GM12873 (cell line): ENCODE results near the gene NCKAP5.

Experiments used
- TF ChIP-seq, protein P1 (sequence below): IDR thresholded peaks from 2 replicates; pipeline ENCODE4 v1.5.1; 2012; ENCODE audit warnings: low read depth, mild to moderate bottlenecking, moderate library complexity, low read length, control low read depth; ENCODE audit not compliant: insufficient read depth; ENCODE audit errors: missing control alignments

Gene NCKAP5

DNA sequence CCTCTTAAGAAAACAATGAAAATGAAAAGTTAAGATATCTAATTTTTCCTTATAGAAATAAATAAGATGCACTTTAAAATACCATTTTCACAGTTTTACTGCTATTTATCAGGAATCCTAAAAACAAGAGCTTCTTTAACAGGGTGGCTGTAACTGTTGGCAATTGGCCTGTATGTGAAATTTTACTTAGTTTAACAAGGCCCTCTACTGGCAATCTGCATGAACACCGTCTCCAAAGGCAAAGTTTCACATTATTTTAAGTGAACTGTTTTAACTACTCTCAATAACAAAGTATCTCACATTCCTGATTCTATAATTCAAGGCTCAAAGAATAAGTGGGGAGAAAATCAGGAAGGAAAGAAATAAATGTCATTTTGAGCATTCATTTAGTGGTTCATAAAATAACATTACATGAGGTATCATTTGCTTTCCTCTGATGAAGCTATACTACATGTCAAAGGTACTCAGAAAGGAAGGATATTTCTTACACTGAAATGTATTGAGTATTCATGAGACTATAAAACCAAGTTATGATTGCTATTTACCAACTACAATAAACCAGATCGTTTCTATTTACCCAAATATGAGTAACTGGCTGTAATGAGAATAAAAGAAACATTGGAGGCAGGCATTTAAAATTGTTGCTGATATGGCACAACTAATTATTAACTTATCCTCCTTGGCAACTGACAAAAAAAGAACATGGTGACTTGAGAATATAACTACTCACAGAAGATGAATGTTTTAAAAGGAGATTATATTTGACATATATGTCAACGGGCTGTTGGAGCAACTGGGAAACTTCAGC lies 7.0 kb downstream of the NCKAP5 start:
- TF ChIP-seq, protein P1, sequence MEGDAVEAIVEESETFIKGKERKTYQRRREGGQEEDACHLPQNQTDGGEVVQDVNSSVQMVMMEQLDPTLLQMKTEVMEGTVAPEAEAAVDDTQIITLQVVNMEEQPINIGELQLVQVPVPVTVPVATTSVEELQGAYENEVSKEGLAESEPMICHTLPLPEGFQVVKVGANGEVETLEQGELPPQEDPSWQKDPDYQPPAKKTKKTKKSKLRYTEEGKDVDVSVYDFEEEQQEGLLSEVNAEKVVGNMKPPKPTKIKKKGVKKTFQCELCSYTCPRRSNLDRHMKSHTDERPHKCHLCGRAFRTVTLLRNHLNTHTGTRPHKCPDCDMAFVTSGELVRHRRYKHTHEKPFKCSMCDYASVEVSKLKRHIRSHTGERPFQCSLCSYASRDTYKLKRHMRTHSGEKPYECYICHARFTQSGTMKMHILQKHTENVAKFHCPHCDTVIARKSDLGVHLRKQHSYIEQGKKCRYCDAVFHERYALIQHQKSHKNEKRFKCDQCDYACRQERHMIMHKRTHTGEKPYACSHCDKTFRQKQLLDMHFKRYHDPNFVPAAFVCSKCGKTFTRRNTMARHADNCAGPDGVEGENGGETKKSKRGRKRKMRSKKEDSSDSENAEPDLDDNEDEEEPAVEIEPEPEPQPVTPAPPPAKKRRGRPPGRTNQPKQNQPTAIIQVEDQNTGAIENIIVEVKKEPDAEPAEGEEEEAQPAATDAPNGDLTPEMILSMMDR: peak; percentile 60

DNA sequence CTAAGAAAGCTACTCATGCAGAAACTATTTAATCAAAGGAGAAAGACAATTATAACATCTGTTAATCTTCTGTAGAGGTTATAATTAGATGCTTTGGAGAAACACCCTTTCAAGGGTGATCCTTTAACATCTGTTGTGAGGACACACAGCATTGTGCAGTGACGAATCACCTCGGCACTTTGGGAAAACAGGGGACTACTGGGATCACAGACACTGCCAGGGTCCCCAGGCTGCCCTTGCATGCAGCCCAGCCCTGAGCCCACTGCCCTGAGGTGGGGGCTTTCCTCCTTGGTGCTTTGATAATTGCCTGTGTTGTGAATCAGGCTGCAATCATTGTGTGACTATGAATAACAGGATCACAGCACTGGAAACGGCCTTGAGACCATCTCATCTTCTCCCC lies 10.6 kb downstream of the NCKAP5 start:
- TF ChIP-seq, protein P1: no peak

DNA sequence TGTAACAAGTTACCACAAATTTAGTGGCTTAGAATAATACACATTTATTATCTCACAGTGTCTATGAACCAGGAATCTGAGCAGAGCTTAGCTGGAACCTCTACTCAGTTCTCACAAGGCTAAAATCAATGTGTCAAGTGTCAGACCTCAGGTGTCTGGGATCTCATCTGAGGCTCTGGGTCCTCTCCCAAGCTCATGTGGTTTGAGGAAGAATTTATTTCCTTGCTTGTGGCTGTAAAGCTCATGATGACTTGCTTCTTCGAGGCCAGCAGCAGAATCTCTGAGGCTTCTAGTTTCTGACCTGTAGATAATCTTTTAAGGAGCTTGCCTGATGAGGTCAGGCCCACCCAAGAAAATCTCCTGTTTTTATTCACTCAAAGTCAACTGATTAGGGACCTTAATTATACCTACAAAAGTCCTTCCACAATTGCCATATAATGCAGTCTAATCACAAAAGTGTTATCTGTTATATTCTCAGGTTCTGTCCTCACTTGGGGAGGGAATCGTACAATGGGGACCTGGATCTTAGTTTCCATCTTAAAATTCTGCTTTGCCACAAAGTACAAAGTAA lies 14.3 kb downstream of the NCKAP5 start:
- TF ChIP-seq, protein P1: no peak

DNA sequence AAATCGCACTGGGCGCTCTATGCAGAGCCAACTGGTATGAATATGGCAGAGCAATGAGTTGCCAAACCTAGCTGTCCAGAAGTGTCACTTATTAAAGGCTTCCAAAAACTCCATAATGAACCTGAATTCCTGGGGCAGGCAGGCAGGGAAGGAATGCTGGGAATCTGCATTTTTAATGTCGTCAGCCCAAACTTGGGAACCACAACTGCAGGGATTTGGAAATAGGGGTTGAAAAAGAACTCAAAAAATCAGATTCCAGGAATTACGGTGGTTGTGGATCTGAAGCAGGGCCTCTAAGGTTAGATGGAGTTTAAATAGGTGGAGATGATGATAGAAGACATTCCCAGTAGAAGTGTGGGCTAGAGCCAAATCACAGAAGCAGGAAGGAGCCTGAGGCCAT lies 15.0 kb downstream of the NCKAP5 start:
- TF ChIP-seq, protein P1: no peak

DNA sequence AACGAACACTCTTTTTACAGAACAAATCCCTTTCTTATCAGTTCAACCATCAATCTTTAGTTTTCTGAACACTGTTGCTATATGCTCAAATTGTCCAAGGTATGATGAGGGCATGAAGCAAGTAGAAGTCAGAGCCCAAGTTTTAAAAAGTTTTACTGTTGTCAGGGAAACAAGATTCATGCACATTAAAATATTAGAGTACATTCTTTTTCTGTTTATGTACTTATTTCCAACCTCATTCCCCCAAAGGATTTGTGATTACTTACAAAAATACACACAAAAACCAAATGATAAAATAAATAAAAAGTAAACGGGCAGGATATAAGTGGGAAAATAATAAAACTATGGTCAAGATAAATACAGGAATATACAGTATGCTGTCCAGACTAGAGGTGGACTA lies 15.4 kb downstream of the NCKAP5 start:
- TF ChIP-seq, protein P1: no peak

DNA sequence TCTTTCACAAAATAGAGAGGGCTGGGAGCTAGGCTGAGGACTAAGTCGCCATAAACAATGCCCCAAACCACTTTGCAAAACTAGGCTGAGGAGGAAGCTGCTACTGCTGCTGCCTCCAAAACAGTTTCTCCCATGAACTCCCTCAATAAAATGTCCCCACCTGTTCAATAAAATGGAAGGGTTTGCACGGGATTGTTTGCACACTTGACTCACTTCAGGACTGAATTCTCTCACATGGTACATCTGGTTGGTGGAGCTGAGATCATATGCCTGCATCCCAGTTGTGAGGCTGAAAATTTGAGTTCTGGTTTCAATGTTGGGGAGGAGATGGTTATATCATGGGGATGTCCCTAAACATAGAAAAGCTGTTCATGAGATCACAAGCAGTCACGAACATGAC lies 26.5 kb downstream of the NCKAP5 start:
- TF ChIP-seq, protein P1: no peak

DNA sequence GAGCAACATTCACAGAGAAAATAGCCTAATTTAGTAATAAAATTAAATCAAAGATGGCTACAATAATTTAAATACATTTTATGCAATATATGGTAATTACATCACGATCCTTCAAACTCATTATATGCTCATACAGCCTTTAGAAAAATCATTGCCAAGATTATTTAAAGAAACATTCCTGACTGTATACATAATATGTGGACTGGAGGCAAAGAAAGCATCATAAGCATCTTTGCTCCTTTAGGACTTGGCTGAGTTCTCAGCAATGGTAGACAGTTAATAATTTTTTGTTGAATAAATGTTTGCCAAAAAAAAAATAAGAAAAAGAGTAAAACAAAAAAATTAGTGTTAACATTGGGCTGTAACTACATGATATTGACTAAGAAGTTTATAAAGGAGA lies 26.9 kb downstream of the NCKAP5 start:
- TF ChIP-seq, protein P1: no peak
